T47D (cell line): ENCODE measurements around the gene ATP11A.

ENCODE experiments used
- DNase-seq, 2 experiments: peaks; one replicate each; pipeline versions ENCODE4 v3.0.0 to v3.0.0-alpha.2; 2011 to 2012; ENCODE audit warnings: low read depth in 1 of 2, low spot score in 1 of 2
- JUND ChIP-seq: IDR thresholded peaks from 2 replicates; pipeline ENCODE4 v1.6.1; 2012; ENCODE audit warnings: low read depth
- in situ Hi-C: cut with HindIII; loops from 2 replicates; pipeline ENCODE4 v1.10.0; 2016; ENCODE audit warnings: low sequenced_read_pairs, low pct_unique_long_range_greater_than_20kb

ATP11A gene

GRCh38 chr13:112762690-112763080, 72.8 kb downstream of the ATP11A start:
- no peak for TF ChIP-seq JUND
- no peak for DNase-seq
- in situ Hi-C loops, result no loop called here

- in situ Hi-C loops, result no loop called here
- no peak for TF ChIP-seq JUND
- DNase-seq, result no peak
Measured at GRCh38 chr13:112764028-112764427, 74.2 kb downstream of the ATP11A start.

- DNase-seq, result no peak
- in situ Hi-C loops, result no loop called here
- no peak for TF ChIP-seq JUND
Measured at GRCh38 chr13:112764864-112765561, 75.2 kb downstream of the ATP11A start.

GRCh38 chr13:112765731-112766130, 75.9 kb downstream of the ATP11A start:
- TF ChIP-seq JUND, result no peak
- in situ Hi-C loops, result no loop called here
- DNase-seq, result no peak

GRCh38 chr13:112766336-112766735, 76.5 kb downstream of the ATP11A start:
- no peak for DNase-seq
- in situ Hi-C loops, result no loop called here
- TF ChIP-seq JUND, result no peak

- no peak for DNase-seq
- no peak for TF ChIP-seq JUND
- in situ Hi-C loops, result no loop called here
Measured at GRCh38 chr13:112767506-112768471, 78.0 kb downstream of the ATP11A start.

- in situ Hi-C loops, result no loop called here
- no peak for DNase-seq
- no peak for TF ChIP-seq JUND
Measured at GRCh38 chr13:112768795-112769481, 79.1 kb downstream of the ATP11A start.

- in situ Hi-C loops, result no loop called here
- TF ChIP-seq JUND, result no peak
- DNase-seq, result no peak
Measured at GRCh38 chr13:112769615-112770014, 79.8 kb downstream of the ATP11A start.

- DNase-seq, result no peak
- TF ChIP-seq JUND, result no peak
- in situ Hi-C loops, result no loop called here
Measured at GRCh38 chr13:112770504-112770903, 80.7 kb downstream of the ATP11A start.

- no peak for DNase-seq
- in situ Hi-C loops, result no loop called here
- no peak for TF ChIP-seq JUND
Measured at GRCh38 chr13:112771139-112771876, 81.5 kb downstream of the ATP11A start.

- in situ Hi-C loops, result no loop called here
- TF ChIP-seq JUND, result no peak
- DNase-seq, result no peak
Measured at GRCh38 chr13:112771877-112772538, 82.2 kb downstream of the ATP11A start.

GRCh38 chr13:112772539-112772909, 82.7 kb downstream of the ATP11A start:
- TF ChIP-seq JUND, result no peak
- no peak for DNase-seq

More at GRCh38 chr13:112772539-112772909, 82.7 kb downstream of the ATP11A start:
- in situ Hi-C loops, result no loop called here
